Thyroid gland (tissue), 4 donors: ENCODE results near the gene FBXW10B.
"Not testable (repeated sequence)": the region's sequence is repeated elsewhere in the genome, so short reads cannot be mapped to it uniquely, and the experiment has no call there.

Source experiments
- CTCF ChIP-seq, 6 experiments: fragments of 200-600 bp in 3 of 6; fragments of 450-650 bp in 3 of 6; sonication (generic) in 3 of 6; IDR thresholded peaks; one replicate each; pipeline ENCODE4 v1.5.1; 2016 to 2019; ENCODE audit warnings: antibody characterized with exemption in 6 of 6, mild to moderate bottlenecking in 2 of 6, inconsistent platforms in 1 of 6, moderate library complexity in 1 of 6
- POLR2A ChIP-seq, 2 donors: fragments of 450-650 bp; IDR thresholded peaks; one replicate each; pipeline ENCODE4 v1.6.1; 2017; ENCODE audit warnings: antibody characterized with exemption in 2 of 2, mild to moderate bottlenecking in 2 of 2, moderate library complexity in 1 of 2

GRCh38 chr17:15583313-15583712 is 36.2 kb downstream of the FBXW10B start:
- not testable (repeated sequence) for TF ChIP-seq CTCF, POLR2A (IDR thresholded peaks at IDR 0.05)
